NCI-H82 (cell line): ENCODE measurements around the gene APBA1.

Source experiments
- DNase-seq: peaks from one replicate; lab custom pipeline; 2025; lab: John Stamatoyannopoulos, UW

The APBA1 gene

DNA sequence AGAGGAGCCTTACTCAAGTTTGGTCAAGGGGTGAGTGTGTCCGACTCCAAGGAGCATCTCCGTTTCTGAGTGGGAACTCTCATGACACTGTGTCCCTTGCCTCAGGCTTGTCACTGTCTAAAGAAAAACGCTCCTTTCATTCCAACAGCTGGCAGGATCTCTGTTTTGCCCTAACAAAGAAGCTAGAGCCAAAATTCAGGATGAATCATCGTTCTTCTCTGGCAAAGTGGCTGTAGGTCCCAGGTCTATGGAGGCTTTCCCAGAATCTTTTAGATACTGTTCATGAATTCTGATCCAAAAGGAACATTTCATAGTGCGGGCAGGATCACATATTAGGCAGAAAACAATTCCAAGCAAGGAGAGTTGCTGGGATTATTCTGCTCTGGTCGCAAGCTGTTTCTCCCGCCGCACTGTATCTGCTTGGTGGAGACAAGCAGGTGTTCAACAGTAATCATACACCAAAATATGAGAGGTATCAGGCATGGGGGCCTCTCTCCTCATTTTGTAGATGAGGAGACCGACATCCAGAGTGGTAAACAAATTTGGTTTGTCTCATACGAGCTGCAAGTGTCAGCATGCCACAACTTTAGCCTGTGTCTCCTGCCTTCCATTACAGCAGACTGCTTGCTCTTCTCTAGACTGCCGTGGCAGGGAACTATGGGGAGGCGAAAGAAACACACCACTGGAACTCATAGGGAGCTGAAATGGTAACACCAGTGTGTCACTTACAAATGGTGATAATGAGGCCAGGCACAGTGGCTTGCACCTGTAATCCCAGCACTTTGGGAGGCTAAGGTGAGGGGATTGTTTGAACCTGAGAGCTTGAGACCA, 274.6 kb downstream of the APBA1 start:
- DNase-seq: no peak

- DNase-seq: no peak
Observed at GRCh38 chr9:69396759-69397158, 275.4 kb downstream of the APBA1 start.

DNA sequence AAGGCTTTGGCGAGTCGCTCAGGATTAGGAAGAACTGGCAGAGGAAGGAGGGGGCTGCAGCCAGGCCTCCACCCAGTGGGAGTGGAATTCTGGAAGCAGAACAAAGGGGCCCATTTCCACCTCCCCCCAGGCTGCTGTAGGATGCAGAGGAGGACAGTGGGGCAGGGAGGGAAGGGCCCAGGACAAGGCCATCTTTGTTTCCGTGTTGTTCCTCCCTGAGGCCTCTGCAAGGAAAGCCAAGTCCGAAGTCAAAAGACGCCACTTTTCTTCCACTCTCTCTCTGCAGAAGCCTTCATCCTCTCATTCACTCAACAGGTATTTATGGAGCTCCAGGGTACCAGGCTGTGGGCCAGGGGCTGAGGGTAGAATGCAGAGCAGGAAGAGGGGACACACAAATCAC, 276.5 kb downstream of the APBA1 start:
- no peak for DNase-seq

DNA sequence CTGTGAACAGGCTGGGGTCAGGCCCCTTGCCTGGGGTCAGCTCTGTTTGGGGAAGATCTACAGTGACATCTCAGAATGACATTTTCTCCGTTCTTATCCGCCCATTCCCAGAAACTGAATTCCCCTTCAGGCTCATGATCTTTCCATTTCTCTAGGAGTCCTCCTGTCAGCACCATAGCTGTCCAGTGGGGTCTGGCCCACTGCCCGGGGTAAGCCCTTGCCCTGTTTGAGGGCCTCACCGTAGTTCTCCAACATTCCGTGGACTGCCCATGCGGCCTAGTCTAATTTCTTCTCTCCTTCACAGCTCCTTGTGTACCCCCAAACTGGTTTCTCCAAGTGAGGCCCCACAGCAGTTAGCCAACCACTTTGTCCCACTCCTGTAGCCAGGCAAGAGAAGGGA, 278.7 kb downstream of the APBA1 start:
- DNase-seq: no peak

- DNase-seq: no peak
Observed at GRCh38 chr9:69392826-69393225, 279.3 kb downstream of the APBA1 start.

DNA sequence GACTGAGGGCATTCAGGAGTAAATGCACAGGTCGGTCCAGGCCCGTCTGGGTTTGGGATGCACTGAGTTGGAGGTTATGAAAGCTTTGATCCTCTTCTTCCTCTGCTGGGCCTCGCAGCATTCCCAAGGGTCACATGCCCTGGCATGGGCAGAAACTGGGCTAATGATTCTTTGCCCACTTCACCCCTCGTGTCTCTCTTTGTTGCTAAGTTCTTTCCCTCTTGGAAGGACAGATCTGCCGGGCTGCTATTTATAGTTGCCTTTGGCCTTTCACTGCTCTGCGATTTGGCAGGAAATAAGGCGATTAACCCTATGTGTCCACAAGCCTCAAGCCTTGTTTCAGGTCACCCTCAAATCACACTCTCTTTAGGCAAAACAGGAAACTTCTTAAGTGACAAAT, 280.2 kb downstream of the APBA1 start:
- DNase-seq: no peak

- DNase-seq: no peak
Observed at GRCh38 chr9:69391487-69391886, 280.7 kb downstream of the APBA1 start.

DNA sequence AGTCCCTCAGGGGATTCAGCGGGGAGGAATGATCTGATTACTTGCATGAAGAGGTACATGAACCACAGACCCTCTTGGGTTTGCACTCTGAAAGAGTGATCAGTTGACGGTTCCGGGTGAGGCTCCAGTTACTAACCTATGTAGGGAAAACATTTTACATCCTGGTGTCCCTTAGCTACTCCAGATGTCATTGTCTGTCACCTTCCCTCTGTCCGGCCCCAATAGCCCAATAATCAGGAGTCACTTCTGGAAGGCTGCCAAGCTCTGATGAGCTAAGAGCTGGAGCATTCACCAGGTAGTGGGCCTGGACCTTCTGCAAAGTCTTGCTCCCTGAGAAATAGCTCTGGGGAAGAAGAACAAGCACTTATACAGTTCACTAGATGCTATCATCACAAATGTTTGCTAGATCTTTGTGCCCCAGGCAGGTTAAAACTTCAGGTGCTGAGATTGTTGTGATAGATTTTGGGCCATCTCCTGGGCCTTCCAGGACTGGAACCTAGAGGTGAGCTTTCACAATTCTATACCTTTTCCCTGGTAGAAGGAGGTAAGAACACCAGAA, 282.7 kb downstream of the APBA1 start:
- DNase-seq: peak; percentile 33

DNA sequence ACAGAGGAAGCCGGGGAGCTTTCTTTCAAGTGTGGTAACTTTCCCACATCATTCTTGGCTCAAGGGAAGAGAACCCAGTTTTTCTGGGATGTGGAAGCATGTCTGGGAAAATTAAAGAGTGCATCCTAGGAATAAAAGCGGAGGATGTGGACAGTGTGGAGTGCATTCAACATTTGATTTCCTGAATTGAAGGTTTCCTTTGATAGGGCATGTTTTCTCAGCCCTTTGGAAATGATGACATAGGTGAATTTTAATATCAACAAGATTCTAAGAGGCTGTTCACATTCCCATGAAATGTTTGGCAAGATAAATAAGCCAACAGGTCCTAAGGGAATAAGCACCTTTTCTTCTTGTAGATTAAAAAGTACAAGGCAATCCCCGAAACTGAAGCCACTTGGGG, 283.6 kb downstream of the APBA1 start:
- DNase-seq: no peak

GRCh38 chr9:69386651-69387050, 285.5 kb downstream of the APBA1 start:
- DNase-seq: no peak

- no peak for DNase-seq
Observed at GRCh38 chr9:69385581-69386033, 286.6 kb downstream of the APBA1 start.

DNA sequence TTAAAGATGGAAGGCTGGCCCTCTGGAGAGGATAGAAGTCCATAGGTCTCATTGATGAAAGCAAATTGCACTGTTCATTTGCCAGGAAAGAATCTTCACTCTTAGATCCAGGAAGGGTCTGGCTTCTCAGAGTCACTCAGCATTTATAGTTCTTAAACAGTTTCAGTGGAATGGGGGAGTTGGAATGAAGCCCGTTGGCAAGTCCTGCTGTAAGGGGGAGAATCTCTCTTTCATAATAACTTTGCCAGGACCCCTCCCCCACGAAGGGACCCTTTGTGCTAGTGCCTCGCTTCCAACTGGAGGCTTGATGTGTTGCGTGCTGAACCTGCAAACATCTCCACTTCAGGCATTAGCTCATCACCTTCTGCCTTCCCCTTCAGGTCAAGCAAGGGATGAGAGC, 290.0 kb downstream of the APBA1 start:
- DNase-seq: no peak

DNA sequence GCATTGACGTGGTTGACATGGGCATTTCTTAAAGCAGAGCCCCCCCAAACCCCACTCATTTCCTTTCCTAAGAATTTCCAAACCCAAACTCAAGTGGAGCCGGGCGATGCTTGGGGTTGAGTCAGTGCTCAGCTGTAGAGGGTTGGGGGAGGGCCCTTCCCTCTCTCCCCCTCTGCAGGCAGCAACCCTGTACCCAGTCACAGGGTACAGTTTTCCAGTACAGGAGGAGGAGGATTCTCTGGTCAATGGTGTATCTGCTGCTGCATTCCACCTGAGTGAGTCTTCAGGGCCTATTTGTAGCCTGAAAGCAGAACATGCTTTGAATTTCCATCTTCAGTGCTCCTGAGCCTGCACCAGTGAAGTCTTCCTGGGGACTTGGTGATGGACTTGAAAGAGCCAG, 291.4 kb downstream of the APBA1 start:
- DNase-seq: no peak

- DNase-seq: no peak
Observed at GRCh38 chr9:69380301-69380700, 291.9 kb downstream of the APBA1 start.

- DNase-seq: peak; percentile 32
Observed at GRCh38 chr9:69379270-69379982, 292.7 kb downstream of the APBA1 start.

GRCh38 chr9:69377981-69378380, 294.2 kb downstream of the APBA1 start:
- no peak for DNase-seq
